Heart left ventricle (tissue), 16 donors: ENCODE data around the gene TRPV4. TPM values are rescaled to one million over a fixed set of nuclear protein-coding genes. Genes with fewer than 3 reads are reported as not detected.

ENCODE experiments used
- ATAC-seq, 4 donors: fragments of 200-7000 bp; cut with Tn5 transposase; one replicate each; pipeline ENCODE4 v1.9.1; 2020 to 2022; ENCODE audit warnings: moderate library complexity in 4 of 4, mild to moderate bottlenecking in 3 of 4, moderate number of reproducible peaks in 1 of 4
- DNase-seq, 5 donors: peaks; one replicate each; pipeline ENCODE4 v3.0.0-alpha.2; 2020
- H3K27ac ChIP-seq, 12 donors: fragments of 200-600 bp; sonication (generic) in 4 of 12; one replicate each; pipeline versions ENCODE4 v1.5.0 to v1.8.0; 2016 to 2022; ENCODE audit warnings: mild to moderate bottlenecking in 2 of 12
- H3K27me3 ChIP-seq, 9 donors: fragments of 200-600 bp; sonication (generic) in 2 of 9; one replicate each; pipeline versions ENCODE4 v1.5.1 to v1.8.0; 2016 to 2022; ENCODE audit warnings: mild to moderate bottlenecking in 3 of 9
- H3K36me3 ChIP-seq, 9 donors: fragments of 200-600 bp; sonication (generic) in 2 of 9; one replicate each; pipeline versions ENCODE4 v1.5.0 to v1.8.0; 2018 to 2022; ENCODE audit warnings: mild to moderate bottlenecking in 2 of 9
- H3K4me1 ChIP-seq, 12 donors: fragments of 200-600 bp; sonication (generic) in 4 of 12; one replicate each; pipeline versions ENCODE4 v1.5.0 to v1.8.0; 2016 to 2022; ENCODE audit warnings: mild to moderate bottlenecking in 3 of 12
- H3K4me3 ChIP-seq, 12 donors: fragments of 200-600 bp; sonication (generic) in 4 of 12; one replicate each; pipeline versions ENCODE4 v1.5.0 to v1.8.0; 2017 to 2022; ENCODE audit warnings: mild to moderate bottlenecking in 9 of 12, moderate library complexity in 4 of 12
- H3K9me3 ChIP-seq, 12 donors: fragments of 200-600 bp; sonication (generic) in 4 of 12; one replicate each; pipeline versions ENCODE4 v1.5.0 to v1.8.0; 2016 to 2022; ENCODE audit warnings: mild to moderate bottlenecking in 1 of 12
- CTCF ChIP-seq, 12 donors: fragments of 200-600 bp; sonication (generic) in 4 of 12; IDR thresholded peaks; one replicate each; pipeline versions ENCODE4 v1.5.0 to v1.8.0; 2018 to 2022; ENCODE audit warnings: antibody characterized with exemption in 12 of 12, mild to moderate bottlenecking in 5 of 12
- POLR2A ChIP-seq, 2 donors: fragments of 450-650 bp; IDR thresholded peaks; one replicate each; pipeline ENCODE4 v1.6.1; 2017; ENCODE audit warnings: antibody characterized with exemption in 2 of 2, mild to moderate bottlenecking in 2 of 2, moderate library complexity in 2 of 2
- WGBS, 4 donors: extraction: QIAGEN DNeasy Blood & Tissue Kit in 2 of 4; methylation state at CpG; one replicate each; pipeline versions ENCODE4 v1.1.5 to v1.1.7; 2013 to 2018; 5-methylcytosine and 5-hydroxymethylcytosine counted together
- intact Hi-C, 10 donors: fragments of 100-400 bp; cut with DNase I; formaldehyde crosslinking; loops; one replicate each; pipeline versions ENCODE4 v1.11.1 to v1.14.2; 2022
- polyA plus RNA-seq, 2 donors: library from polyadenylated mRNA; stranded (reverse); fragments of 200-250 nt; gene quantifications; one replicate each; pipeline ENCODE4 v1.2.3, GENCODE V29; 2013
- total RNA-seq, 9 donors: library from RNA; depleted of rRNA in 2 of 9; stranded (reverse); fragments of >200 nt in 2 of 9; fragmentation: NEBNext Ultra II Directional in 3 of 9; extraction: Animal tissue kit (Norgen Biotek cat#: 25700) in 3 of 9; gene quantifications; one replicate each; pipeline versions ENCODE4 v1.1.0 to v1.2.4, GENCODE V29; 2016 to 2023
- donor health status: ischemic (EF 13 %, LVEDD 7.1; RV severe dilation, severe dysfunction).
- donor health status: healthy with polysubstance abuse.
- donor health status: DM: no; HTN: yes; CAD: no.
- donor health status: DM: no; HTN: no; CAD: no.
- donor health status: ischemic (EF 25% LVEDD 6.9; RV normal size, moderate dysfunction).
- donor health status: ischemic (EF 25% LVEDD 5.7; RV mildly dilated, moderate dysfunction).
- donor health status: healthy.
- donor health status: DM: yes; HTN: yes; CAD: no.
- donor health status: ischemic (EF 35%, LVEDD 5.7; RV mildly dilated, moderate dysfunction).
- donor health status: nonischemic (EF 11% LVEDD 7.7; RV severe dilation, severe dysfunction).
- donor health status: DM: yes; HTN: yes; CAD: no.
- donor health status: PGD.
- donor health status: ischemic (EF 29% LVEDD 5.4; RV normal size, mild dysfunction).
- donor health status: nonischemic (EF 23%, LVEDD 6.1; RV moderate dilation, normal function).

The TRPV4 gene
- total and polyA plus RNA-seq, 11 donors = 0.17 to 3.9 (median 0.30) TPM; not detected in 1

- Histone ChIP-seq H3K4me3 (no peak overlapping the region), H3K9me3 (peaks cover 0 to 25% (median 3%) of the 10 kb centered on the region in 12 donors), H3K27ac (no peak overlapping the region), H3K4me1 (peaks cover 0 to 21% (median 2%) of the 10 kb centered on the region in 12 donors), H3K36me3 (no peaks in the 10 kb centered on the region), H3K27me3 (no peaks in the 10 kb centered on the region)
- DNase-seq (peak in 2 of 5 donors; percentile 22 to 40), ATAC-seq (no peak)
- WGBS, 4 donors = 79 to 85% (median 82%) methylated on average over 15 of the region's 15 CpGs
- TF ChIP-seq POLR2A (IDR thresholded peaks at IDR 0.05) = no peak
- TF ChIP-seq CTCF (IDR thresholded peaks at IDR 0.05) = no peak
- intact Hi-C loops = no loop called here
Measured at GRCh38 chr12:109758426-109759420, 74.5 kb downstream of the TRPV4 start.

GRCh38 chr12:109757671-109758265 lies 75.4 kb downstream of the TRPV4 start:
- peaks cover 0 to 18% (median 3%) of the 10 kb centered on the region in 12 donors for H3K9me3 ChIP-seq
- TF ChIP-seq POLR2A (IDR thresholded peaks at IDR 0.05) (no peak), CTCF (IDR thresholded peaks at IDR 0.05) (no peak)
- no peaks in the 10 kb centered on the region for H3K27me3 ChIP-seq
- no peak overlapping the region for H3K27ac ChIP-seq
- DNase-seq (peak in 1 of 5 donors; percentile 20), ATAC-seq (no peak)
- 86 to 90% (median 89%) methylated on average over 11 of the region's 11 CpGs for WGBS, 4 donors
- no peaks in the 10 kb centered on the region for H3K36me3 ChIP-seq
- no peak overlapping the region for H3K4me3 ChIP-seq
- intact Hi-C loops = no loop called here
- H3K4me1 ChIP-seq = peaks cover 0 to 21% (median 2%) of the 10 kb centered on the region in 12 donors

- TF ChIP-seq POLR2A (IDR thresholded peaks at IDR 0.05) (no peak), CTCF (IDR thresholded peaks at IDR 0.05) (no peak)
- Histone ChIP-seq H3K4me1 (peaks cover 0 to 29% (median 5%) of the 10 kb centered on the region in 12 donors), H3K9me3 (peaks cover 0 to 18% (median 3%) of the 10 kb centered on the region in 12 donors), H3K4me3 (no peak overlapping the region), H3K27me3 (no peaks in the 10 kb centered on the region), H3K36me3 (no peaks in the 10 kb centered on the region), H3K27ac (no peak overlapping the region)
- DNase-seq = no peak
- 94 to 98% (median 95%) methylated on average over 1 of the region's 1 CpG for WGBS, 4 donors
- intact Hi-C loops = no loop called here
- ATAC-seq = no peak
Measured at GRCh38 chr12:109756457-109756856, 76.7 kb downstream of the TRPV4 start.

GRCh38 chr12:109753959-109754358 lies 79.2 kb downstream of the TRPV4 start:
- ATAC-seq (no peak), DNase-seq (no peak)
- Histone ChIP-seq H3K27me3 (no peaks in the 10 kb centered on the region), H3K4me3 (no peak overlapping the region), H3K9me3 (peaks cover 0 to 18% (median 3%) of the 10 kb centered on the region in 12 donors), H3K27ac (no peak overlapping the region), H3K36me3 (no peaks in the 10 kb centered on the region), H3K4me1 (peaks cover 0 to 8% (median 0%) of the 10 kb centered on the region in 12 donors)
- intact Hi-C loops = no loop called here
- 46 to 55% (median 49%) methylated on average over 2 of the region's 2 CpGs for WGBS, 4 donors
- TF ChIP-seq CTCF (IDR thresholded peaks at IDR 0.05) (no peak), POLR2A (IDR thresholded peaks at IDR 0.05) (no peak)
